Spleen (tissue), 11 donors: ENCODE data around the gene CTAG1A. TPM values are rescaled to one million over a fixed set of nuclear protein-coding genes. Genes with fewer than 3 reads are reported as not detected.
"Not testable (repeated sequence)": the region's sequence is repeated elsewhere in the genome, so short reads cannot be mapped to it uniquely, and the experiment has no call there.

Experiments
- DNase-seq: peaks from one replicate; pipeline ENCODE4 v3.0.0-alpha.2; 2020
- H3K27ac ChIP-seq, 8 donors: fragments of 200-600 bp; sonication (generic) in 7 of 8; 1 replicate in 4 of 8; 2 replicates in 4 of 8; pipeline versions ENCODE4 v1.5.0 to v1.8.0; 2016 to 2021; ENCODE audit warnings: inconsistent platforms in 4 of 8, mild to moderate bottlenecking in 4 of 8, moderate library complexity in 1 of 8
- H3K27me3 ChIP-seq, 7 donors: fragments of 200-600 bp; sonication (generic) in 6 of 7; replicated peaks in 1 of 7; 1 replicate in 4 of 7; 2 replicates in 3 of 7; pipeline versions ENCODE4 v1.5.0 to v1.8.0; 2016 to 2021; ENCODE audit warnings: inconsistent platforms in 3 of 7, mild to moderate bottlenecking in 1 of 7
- H3K36me3 ChIP-seq, 6 donors: fragments of 200-600 bp; sonication (generic) in 5 of 6; 1 replicate in 4 of 6; 2 replicates in 2 of 6; pipeline versions ENCODE4 v1.5.0 to v1.8.0; 2016 to 2021; ENCODE audit warnings: inconsistent platforms in 2 of 6
- H3K4me1 ChIP-seq, 6 donors: fragments of 200-600 bp; sonication (generic) in 5 of 6; 1 replicate in 3 of 6; 2 replicates in 3 of 6; pipeline versions ENCODE4 v1.5.0 to v1.8.0; 2016 to 2021; ENCODE audit warnings: inconsistent platforms in 3 of 6
- H3K4me3 ChIP-seq, 8 donors: fragments of 200-600 bp; sonication (generic) in 7 of 8; 1 replicate in 4 of 8; 2 replicates in 4 of 8; pipeline versions ENCODE4 v1.5.0 to v1.8.0; 2016 to 2021; ENCODE audit warnings: inconsistent platforms in 4 of 8, mild to moderate bottlenecking in 4 of 8, moderate library complexity in 2 of 8
- H3K9me3 ChIP-seq, 8 donors: fragments of 200-600 bp; sonication (generic) in 7 of 8; 1 replicate in 4 of 8; 2 replicates in 4 of 8; pipeline versions ENCODE4 v1.5.0 to v1.8.0; 2016 to 2021; ENCODE audit warnings: inconsistent platforms in 4 of 8
- CTCF ChIP-seq, 11 experiments: fragments of 200-600 bp in 7 of 11; fragments of 450-650 bp in 4 of 11; sonication (generic) in 4 of 11; IDR thresholded peaks in 8 of 11; conservative IDR thresholded peaks in 3 of 11; 1 replicate in 7 of 11; 2 replicates in 4 of 11; pipeline versions ENCODE4 v1.4.0 to v1.8.0; 2016 to 2021; ENCODE audit warnings: antibody characterized with exemption in 11 of 11, inconsistent platforms in 4 of 11, mild to moderate bottlenecking in 1 of 11
- POLR2A ChIP-seq, 3 donors: fragments of 450-650 bp; IDR thresholded peaks; one replicate each; pipeline ENCODE4 v1.5.1; 2017; ENCODE audit warnings: antibody characterized with exemption in 3 of 3, mild to moderate bottlenecking in 1 of 3
- POLR2AphosphoS5 ChIP-seq, 3 donors: sonication (generic); formaldehyde crosslinking; IDR thresholded peaks; one replicate each; pipeline ENCODE4 v1.5.1; 2017; ENCODE audit warnings: antibody characterized with exemption in 3 of 3
- WGBS, 5 donors: extraction: QIAGEN DNeasy Blood & Tissue Kit in 3 of 5; methylation state at CpG; one replicate each; pipeline versions ENCODE4 v1.1.5 to v1.1.7; 2013 to 2018; 5-methylcytosine and 5-hydroxymethylcytosine counted together
- intact Hi-C: fragments of 100-400 bp; cut with DNase I; formaldehyde crosslinking; loops from one replicate; pipeline ENCODE4 v1.15.0; 2023; ENCODE audit warnings: low total_unique reads
- polyA plus RNA-seq, 3 donors: library from polyadenylated mRNA; stranded (reverse); fragments of 200-250 nt; gene quantifications; one replicate each; pipeline ENCODE4 v1.2.1, GENCODE V29; 2013
- total RNA-seq, 7 donors: library from RNA; depleted of rRNA in 3 of 7; stranded (reverse); fragments of >200 nt in 3 of 7; fragmentation: NEBNext Ultra II Directional in 4 of 7; extraction: Animal tissue kit (Norgen Biotek cat#: 25700) in 4 of 7; gene quantifications; one replicate each; pipeline versions ENCODE4 v1.1.0 to v1.2.1, GENCODE V29; 2016 to 2021
- donor health status: healthy with polysubstance abuse.
- donor health status: DM: no; HTN: no; CAD: no; lungs with moderate emphysema.
- donor health status: DM: no; HTN: no; CAD: no.
- donor health status: Bipolar disorder and iron deficiency.
- donor health status: healthy.
- donor health status: DM: no; HTN: no; CAD: no.
- donor health status: DM: yes; HTN: yes; CAD: no.

The CTAG1A gene
- total and polyA plus RNA-seq, 10 donors, result not detected

GRCh38 chrX:154548028-154548316 lies 37.0 kb upstream of the CTAG1A start:
- 0 to 36% (median 1%) methylated on average over 9 of the region's 9 CpGs for WGBS, 5 donors
- H3K27ac ChIP-seq, result peak overlapping the region; percentile 82 to 97 (median 92)
- intact Hi-C loops, result no loop called here
- DNase-seq, result no peak
- peak overlapping the region; percentile 53 to 81 (median 66) for H3K4me3 ChIP-seq
- H3K9me3 ChIP-seq, result no peaks in the 10 kb centered on the region
- H3K36me3 ChIP-seq, result peaks cover 0 to 33% (median under 1%) of the 10 kb centered on the region in 6 donors
- H3K27me3 ChIP-seq, result no peaks in the 10 kb centered on the region
- no peak for TF ChIP-seq POLR2AphosphoS5 (IDR thresholded peaks at IDR 0.05)
- no peak for TF ChIP-seq CTCF (IDR thresholded peaks at IDR 0.05 in 8 of 11, conservative IDR thresholded peaks at IDR 0.05 in 3 of 11)
- no peak for TF ChIP-seq POLR2A (IDR thresholded peaks at IDR 0.05)
- peaks cover 11 to 73% (median 54%) of the 10 kb centered on the region in 6 donors for H3K4me1 ChIP-seq

GRCh38 chrX:154549766-154550165 lies 35.2 kb upstream of the CTAG1A start:
- H3K4me1 ChIP-seq, result peaks cover 11 to 55% (median 37%) of the 10 kb centered on the region in 6 donors
- TF ChIP-seq POLR2AphosphoS5 (IDR thresholded peaks at IDR 0.05) (no peak), CTCF (IDR thresholded peaks at IDR 0.05 in 8 of 11, conservative IDR thresholded peaks at IDR 0.05 in 3 of 11) (no peak), POLR2A (IDR thresholded peaks at IDR 0.05) (no peak)
- peaks cover 0 to 46% (median 10%) of the 10 kb centered on the region in 6 donors for H3K36me3 ChIP-seq
- WGBS, 5 donors, result 76 to 95% (median 87%) methylated on average over 1 of the region's 1 CpG
- no peak overlapping the region for H3K27ac ChIP-seq
- H3K4me3 ChIP-seq, result no peak overlapping the region
- intact Hi-C loops, result no loop called here
- no peak for DNase-seq
- no peaks in the 10 kb centered on the region for H3K9me3 ChIP-seq
- H3K27me3 ChIP-seq, result no peaks in the 10 kb centered on the region

DNA sequence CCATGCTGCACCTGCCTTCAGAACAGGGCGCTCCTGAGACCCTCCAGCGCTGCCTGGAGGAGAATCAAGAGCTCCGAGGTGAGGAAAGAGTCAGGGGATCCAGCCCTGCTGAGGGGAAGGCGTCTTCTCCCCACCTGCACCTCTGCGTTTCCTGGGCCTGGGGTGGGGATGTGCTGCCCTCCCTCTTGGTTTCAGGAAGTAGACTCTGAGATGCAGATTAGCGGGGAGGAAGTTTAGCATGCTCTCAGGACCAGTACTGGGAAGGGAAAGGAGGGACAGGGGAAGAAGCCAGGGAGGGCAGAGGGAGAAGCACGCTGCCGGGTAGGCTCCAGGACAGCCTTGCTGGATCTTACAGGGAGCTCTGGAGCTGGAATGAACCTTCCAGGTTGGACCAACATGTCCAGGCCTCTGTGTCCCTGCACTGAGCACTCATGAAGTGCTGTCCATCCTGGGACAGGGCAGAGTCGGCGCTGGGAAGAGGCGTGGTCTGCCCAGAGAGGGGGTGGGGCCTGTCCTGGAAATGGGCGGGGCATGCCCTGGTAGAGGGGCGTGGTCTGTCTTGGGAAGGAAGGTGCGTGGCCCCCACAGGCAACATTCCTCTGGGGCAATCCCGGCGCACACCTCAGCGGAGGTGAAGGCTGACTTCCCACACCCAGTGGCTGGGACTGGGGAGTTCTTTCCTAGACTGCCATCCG lies 32.7 kb upstream of the CTAG1A start:
- H3K4me1 ChIP-seq, result peaks cover 11 to 38% (median 22%) of the 10 kb centered on the region in 6 donors
- H3K9me3 ChIP-seq, H3K27me3 ChIP-seq, DNase-seq, intact Hi-C loops, H3K4me3 ChIP-seq: not testable (repeated sequence)
- H3K36me3 ChIP-seq, result peaks cover 0 to 44% (median 10%) of the 10 kb centered on the region in 6 donors
- peak overlapping the region in 3 of 8 donors; percentile 48 to 70 (median 54) for H3K27ac ChIP-seq
- WGBS, 5 donors, result 47 to 81% (median 74%) methylated on average over 6 to 10 of the region's 18 CpGs

DNA sequence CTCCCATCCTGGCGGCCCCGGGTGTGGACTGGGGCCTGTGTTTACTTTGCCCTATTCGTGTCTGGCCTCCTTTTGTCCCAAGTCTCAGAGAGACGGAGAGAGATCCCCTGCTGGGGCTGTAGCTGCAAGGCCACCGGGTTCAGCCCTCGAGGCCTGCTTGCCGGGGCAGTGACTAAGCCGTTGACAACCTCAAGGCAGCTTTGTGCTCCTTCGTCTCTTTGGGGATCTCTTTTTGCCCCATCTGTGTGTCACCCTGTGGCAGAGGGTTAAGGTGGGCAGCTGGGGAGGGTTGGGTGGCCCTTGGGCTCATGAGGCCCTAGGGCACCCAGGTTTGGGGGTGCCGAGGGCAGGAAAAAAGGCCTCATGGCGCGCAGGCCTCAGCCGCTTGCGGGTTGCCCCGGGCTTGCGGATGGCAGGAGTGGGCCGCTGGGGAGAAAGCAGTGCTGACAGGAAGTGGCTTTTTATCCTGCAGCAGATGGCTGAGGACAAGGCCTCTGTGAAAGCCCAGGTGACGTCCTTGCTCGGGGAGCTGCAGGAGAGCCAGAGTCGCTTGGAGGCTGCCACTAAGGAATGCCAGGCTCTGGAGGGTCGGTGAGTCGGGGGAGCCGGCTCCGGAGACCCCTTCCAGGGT lies 26.8 kb upstream of the CTAG1A start:
- H3K27ac ChIP-seq, DNase-seq, H3K4me3 ChIP-seq, intact Hi-C loops, H3K27me3 ChIP-seq, H3K4me1 ChIP-seq, H3K9me3 ChIP-seq: not testable (repeated sequence)
- peaks cover 0 to 26% (median 7%) of the 10 kb centered on the region in 6 donors for H3K36me3 ChIP-seq
- 62 to 83% (median 75%) methylated on average over 4 to 5 of the region's 24 CpGs; no CpG with 5 or more reads in 1 of the 5 donors for WGBS, 5 donors

GRCh38 chrX:154558896-154559295 lies 26.0 kb upstream of the CTAG1A start:
- H3K27ac ChIP-seq, H3K9me3 ChIP-seq, intact Hi-C loops, H3K27me3 ChIP-seq, H3K4me1 ChIP-seq, H3K4me3 ChIP-seq: not testable (repeated sequence)
- H3K36me3 ChIP-seq, result peaks cover 0 to 18% (median 1%) of the 10 kb centered on the region in 6 donors
- 94 to 98% methylated on average over 6 to 9 of the region's 21 CpGs; no CpG with 5 or more reads in 3 of the 5 donors for WGBS, 5 donors
- DNase-seq, result peak; percentile 29

DNA sequence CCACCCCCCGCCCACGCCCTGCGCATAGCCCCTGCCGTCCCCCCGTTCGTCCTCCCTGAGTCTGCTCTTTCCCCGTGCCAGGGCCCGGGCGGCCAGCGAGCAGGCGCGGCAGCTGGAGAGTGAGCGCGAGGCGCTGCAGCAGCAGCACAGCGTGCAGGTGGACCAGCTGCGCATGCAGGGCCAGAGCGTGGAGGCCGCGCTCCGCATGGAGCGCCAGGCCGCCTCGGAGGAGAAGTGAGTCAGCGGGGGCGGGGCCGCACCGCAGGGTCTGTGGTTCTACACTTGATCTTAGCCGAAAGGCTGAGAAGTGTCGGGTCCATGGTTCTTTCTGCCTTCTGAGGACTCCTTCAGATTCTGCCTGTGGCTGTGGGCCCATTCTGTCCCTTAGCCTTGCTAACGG lies 24.6 kb upstream of the CTAG1A start:
- H3K4me1 ChIP-seq, H3K36me3 ChIP-seq, H3K9me3 ChIP-seq, H3K4me3 ChIP-seq, intact Hi-C loops, H3K27me3 ChIP-seq, H3K27ac ChIP-seq: not testable (repeated sequence)
- DNase-seq, result peak; percentile 10
- 88 to 89% (median 89%) methylated on average over 9 to 12 of the region's 31 CpGs; no CpG with 5 or more reads in 2 of the 5 donors for WGBS, 5 donors

DNA sequence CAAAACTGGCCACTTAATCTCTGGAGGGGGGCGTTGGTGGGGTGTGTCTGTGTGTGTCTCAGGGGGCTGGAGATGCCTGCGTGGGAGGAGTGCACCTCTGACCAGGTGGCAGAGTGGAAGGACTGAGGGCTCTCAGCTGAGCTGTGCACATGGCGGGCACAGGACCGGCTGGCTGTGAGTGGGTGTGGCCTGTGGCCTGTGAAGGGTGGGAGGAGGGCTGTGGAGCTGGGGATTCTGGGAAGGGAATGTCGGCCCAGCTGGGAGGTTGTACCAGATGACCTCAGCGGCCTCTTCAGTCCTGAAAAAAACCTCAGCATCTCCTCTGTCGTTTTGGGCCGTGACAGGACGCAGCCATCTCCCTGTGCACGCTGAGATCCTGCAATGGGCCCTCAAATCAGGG lies 22.6 kb upstream of the CTAG1A start:
- H3K27me3 ChIP-seq, H3K9me3 ChIP-seq, H3K4me3 ChIP-seq, H3K36me3 ChIP-seq, H3K27ac ChIP-seq, DNase-seq, H3K4me1 ChIP-seq, intact Hi-C loops: not testable (repeated sequence)
- no CpG with 5 or more reads among the region's 10 CpGs for WGBS, 5 donors

DNA sequence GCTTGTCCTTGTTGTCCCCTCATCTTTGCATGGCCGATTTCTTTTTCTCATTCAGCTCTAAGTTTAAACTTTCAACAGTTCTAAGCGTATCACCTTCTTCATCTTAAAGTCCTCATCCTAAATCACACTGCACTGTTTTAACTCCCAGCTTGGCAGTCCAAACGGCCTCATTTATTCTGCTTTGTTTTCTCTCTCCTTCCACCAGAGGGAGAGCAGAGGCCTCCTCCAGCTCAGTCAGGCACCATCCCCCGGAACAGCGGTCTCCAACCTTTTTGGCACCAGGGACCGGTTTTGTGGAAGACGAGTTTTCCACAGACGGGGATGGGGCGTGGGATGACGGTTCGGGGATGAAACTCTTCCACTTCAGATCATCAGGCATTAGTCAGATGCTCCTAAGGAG lies 14.6 kb upstream of the CTAG1A start:
- H3K27ac ChIP-seq, H3K36me3 ChIP-seq, DNase-seq, H3K9me3 ChIP-seq, H3K27me3 ChIP-seq, H3K4me3 ChIP-seq, intact Hi-C loops, H3K4me1 ChIP-seq: not testable (repeated sequence)
- WGBS, 5 donors, result no CpG with 5 or more reads among the region's 11 CpGs

- H3K27ac ChIP-seq, H3K36me3 ChIP-seq, H3K4me1 ChIP-seq, H3K4me3 ChIP-seq, H3K27me3 ChIP-seq, H3K9me3 ChIP-seq, DNase-seq, intact Hi-C loops: not testable (repeated sequence)
- WGBS, 5 donors, result no CpG with 5 or more reads among the region's 10 CpGs
Observed at GRCh38 chrX:154573061-154573460, 11.9 kb upstream of the CTAG1A start.
